GM18861 (cell line): ENCODE data around the gene SIGLEC12.
"Not testable (repeated sequence)": the region's sequence is repeated elsewhere in the genome, so short reads cannot be mapped to it uniquely, and the experiment has no call there.

Source experiments
- ATAC-seq: cut with Tn5 transposase; IDR thresholded peaks from one replicate; pipeline ENCODE4 v1.9.1; 2021; ENCODE audit not compliant: unreplicated experiment

The SIGLEC12 gene

DNA sequence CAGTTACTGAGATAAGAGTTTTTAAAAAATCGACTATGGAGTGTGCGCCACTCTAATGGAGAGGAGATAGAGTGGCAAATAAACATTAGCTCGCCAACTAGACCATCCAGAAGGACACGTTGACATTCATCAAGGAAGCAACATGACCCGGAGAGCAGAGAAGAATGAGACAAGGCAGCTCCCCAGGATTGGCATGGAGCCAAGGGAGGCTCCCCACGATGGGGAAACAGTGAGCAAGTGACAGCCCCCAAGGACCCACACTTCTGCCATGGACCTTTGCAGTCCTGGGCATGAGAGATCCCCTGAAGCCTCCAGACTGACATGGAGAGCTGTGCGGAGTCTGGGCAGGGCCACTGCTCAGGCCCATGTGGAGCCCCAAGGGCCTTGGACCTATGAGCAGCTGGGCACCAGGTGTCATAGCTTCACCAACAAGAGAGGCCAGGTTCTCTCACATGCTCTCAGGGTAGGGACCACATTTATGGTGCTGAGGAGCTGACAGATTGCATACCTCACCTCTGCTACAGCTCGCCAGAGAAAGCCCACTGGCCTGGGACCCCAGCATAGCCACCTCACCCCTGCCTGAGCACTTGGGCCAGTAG lies 23.2 kb upstream of the SIGLEC12 start:
- no peak for ATAC-seq

DNA sequence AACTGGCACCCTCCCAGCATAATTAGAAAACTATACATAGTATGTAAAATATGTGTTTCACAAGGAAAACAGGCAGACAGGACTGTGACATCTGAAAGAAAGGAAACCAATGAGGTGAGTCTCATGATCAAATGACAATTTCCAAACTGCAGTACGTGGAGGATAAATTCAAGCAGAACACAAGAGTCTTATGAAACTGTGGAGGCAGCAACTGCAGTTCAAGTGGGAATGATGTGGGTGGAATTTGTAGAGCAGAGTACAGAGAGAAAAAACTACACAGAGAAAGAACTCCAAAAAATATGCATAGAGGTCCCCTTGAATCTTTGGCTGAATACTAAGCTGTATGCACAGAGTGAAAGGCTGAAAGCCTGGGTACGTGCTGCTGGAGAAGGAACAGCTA lies 20.2 kb upstream of the SIGLEC12 start:
- no peak for ATAC-seq

DNA sequence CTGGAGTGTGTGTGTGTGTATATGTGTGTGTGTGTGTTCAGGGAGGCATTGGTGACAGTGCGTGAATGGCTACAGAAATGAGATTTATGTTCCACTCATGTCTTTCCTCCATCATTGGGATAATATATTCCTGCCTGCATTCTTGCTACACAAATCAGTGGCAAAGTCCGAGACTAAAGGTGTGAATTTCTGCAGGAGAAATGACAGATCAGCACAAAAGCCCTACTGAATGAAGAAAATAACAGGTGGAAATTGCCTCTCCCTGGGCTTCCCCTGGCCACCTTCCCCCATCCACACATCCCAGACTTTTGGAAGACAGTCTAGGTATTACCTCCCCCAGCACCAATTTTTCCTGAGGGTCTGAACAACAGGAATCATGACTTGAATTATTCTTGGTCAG lies 19.8 kb upstream of the SIGLEC12 start:
- no peak for ATAC-seq

DNA sequence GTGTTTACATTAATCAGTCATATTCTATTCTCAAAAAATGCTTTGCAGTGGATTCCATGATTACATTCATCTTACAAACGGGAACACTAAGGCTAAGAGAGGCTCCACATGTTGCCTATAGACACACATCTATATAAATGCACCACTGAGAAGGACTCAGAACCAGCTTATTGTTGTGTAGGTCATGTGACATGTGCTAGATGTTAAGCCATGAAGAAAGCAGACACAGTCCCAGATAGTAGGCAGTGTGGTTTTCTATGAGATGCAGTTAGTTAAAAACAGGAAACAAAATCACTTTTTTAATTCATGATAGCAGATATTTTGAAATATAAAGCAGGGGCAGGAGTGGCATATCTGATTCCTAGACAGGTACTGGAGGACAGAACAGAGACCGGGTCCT lies 19.1 kb upstream of the SIGLEC12 start:
- ATAC-seq = no peak

DNA sequence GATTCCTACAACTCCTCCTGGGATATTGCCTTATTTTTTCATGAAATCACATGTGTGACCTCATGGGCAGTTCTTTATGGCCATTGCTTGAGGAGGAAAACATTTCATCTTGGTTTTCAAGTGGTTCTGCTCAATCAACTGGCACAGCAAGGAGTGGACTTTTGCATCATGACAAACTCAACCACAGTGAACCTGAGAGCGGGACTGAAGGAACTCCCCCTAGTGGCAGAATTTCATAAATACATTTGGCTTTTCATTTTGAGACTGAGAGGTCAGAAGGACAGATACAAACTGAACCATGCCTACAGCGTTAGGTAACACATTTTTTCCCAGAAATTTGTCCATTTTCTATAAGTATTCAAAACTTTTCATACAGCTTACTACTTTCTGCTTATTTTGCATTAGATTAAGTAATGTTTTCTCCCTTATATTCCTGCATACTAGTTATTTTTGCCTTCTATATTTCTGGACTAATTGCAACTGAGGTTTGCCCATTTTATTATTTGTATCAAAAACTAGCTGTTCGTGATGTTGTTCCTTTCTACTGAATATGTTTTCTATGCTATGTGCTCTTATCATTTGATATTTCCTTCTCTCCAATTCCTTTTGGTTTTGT lies 13.4 kb upstream of the SIGLEC12 start:
- no peak for ATAC-seq

DNA sequence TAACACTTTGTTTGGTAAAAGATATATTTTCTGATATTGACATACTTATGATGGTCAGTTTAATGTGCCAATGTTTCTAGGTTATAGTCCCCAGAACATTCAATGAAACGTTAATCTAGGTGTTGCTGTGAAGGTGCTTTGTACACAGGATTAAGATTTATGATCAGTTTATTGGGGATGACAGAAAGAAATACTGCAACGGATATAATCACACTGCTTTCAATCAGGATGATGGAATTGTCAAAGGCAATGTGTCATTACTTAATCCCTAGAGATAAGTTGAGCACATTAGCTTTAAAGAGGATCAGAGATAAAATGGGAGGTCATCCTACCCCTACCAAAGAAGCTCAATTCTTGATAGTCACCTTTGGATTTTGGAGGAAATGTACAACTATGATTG lies 12.4 kb upstream of the SIGLEC12 start:
- ATAC-seq = no peak

DNA sequence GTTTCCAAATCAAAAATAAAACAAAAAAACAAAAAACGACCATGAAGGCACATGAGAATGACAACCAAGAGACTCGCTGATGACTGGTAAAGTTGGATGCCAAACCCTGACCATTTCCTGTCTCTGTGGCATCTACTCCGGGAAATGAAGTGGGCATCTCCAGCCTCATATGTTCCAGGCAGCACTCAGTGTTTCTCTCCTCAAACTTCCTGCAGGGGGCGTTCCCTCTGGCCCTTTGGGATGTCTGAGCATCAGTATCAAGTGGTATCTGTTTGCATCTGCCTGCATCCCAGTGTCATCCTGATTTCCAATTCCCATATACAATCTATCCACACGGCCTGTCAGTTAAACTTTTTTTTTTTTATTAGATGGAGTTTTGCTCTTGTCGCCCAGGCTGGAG lies 9.8 kb upstream of the SIGLEC12 start:
- ATAC-seq = no peak

DNA sequence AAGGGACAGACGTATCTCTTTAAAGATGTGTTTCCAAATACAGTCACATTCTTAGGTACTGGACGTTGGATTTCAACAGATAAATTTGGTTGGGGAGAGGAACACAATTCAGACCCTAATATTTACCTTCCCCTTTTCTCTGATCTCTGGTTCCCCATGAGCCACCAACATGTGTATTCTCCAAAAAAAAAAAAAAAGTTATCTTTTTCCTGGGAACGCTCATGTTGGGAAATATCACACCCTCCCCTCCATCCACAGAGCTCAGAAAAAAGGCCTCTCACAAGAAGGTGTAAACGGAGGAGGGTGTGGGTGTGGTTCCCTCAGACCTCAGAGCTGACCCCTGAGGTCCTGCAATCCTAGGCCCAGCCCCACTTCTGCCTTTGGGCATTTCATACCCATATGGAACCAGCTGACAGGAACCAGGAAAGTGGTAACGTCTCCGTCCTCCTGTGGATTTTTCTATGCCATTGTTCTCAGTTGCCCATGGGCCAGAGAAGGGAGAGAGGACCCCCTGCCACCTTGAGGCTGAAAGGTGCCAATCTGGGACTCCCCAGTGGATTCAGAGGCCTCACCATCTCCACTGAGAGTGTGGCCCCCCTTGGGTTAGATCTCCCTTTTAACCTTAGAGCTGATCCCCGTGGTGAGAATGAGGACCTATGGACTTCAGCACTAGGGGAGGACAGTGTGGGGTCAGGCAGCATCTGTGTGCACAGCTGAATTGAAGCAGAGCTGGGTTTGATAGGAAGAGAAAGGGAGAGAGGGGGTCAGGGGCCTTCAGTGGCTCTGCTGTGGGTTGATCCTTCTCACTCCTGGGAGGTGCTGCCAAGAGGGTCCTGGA lies 8.4 kb upstream of the SIGLEC12 start:
- no peak for ATAC-seq

DNA sequence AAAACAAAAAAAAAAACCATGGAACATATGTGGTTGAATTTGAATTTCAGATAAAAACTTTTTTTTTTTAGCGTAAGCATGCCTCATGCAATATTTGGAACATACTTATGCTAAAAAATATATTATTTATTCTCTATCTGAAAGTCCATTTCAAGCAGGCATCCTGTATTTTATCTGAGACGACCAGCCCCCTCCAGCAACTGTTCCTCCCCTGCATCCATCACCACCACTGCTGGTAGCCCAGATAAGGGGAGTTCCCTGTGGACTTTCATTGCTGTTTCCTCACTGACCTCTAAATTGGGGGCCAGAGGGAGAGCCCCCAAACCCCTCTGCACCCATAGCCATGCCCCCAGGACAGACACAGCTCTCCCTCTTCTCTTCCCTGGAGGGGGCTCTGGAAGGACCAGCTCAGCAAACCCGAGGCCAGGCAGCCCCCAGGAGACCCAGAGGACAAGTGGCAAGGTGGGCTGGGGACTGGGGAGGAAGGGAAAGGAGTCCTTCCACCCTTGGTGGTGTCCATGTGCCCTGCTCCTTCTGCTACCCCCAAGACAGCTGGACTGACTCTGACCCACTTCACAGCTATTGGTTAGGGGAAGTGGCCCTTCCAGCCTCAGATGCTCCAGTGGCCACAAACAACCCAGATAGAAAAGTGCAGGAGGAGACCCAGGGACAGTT lies 6.6 kb upstream of the SIGLEC12 start:
- ATAC-seq = no peak

DNA sequence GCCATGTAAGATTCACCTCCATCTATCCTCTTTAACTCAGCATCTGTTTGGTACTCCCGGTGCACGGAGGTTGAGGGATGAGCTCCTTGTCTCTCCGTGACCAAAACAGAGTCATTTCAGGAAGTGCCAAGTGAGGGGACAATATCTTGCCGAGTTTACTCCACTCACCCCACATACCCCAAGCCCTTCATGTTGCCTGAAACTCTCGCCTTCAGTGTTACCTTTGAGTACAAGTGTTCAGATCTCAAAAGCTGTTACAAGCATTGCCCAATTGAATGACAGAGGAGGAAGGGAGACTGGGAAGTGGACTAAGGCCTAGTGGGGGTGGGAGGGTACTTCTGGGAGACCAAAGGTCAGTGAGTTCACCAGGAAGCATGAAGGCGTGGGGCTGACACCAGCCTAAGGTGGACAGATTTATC lies 6.0 kb upstream of the SIGLEC12 start:
- no peak for ATAC-seq

DNA sequence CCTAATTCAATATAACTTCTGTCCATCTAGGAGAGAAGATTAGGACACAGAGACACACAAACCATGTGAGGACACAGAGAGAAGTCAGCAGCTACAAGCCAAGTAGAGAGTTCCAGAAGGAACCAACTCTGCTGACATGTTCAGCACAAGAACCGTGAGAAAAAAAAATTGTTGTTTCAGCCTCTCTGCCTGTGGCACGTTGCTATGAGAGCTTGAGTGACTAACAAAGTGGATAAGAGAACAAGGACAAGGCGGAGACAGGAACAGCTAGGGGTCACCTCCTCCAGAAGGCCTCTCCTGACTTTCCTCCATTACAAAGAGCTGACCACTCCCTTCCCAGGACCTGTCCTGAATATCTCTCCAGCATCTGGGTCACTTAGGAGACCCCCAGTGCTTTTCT lies 5.6 kb upstream of the SIGLEC12 start:
- no peak for ATAC-seq

DNA sequence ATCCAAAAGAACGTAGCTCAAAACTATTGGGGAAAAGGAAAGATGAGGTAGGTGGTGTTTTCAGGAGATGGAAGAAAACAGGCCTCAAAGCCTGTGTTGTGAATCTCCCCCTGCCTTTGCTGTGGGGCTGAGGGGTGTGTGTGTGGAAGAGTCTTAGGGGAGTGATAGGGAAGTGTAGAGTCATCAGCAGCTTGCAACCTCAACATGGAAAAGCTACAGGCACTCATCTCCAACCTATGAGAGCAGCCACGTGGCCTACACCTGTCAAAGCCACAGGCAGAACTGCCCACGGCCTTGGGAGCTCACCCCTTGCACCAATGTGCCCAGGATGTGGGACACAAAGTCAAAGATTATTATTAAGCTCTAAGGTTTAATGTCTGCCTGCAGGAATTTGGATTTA lies 4.3 kb upstream of the SIGLEC12 start:
- no peak for ATAC-seq

DNA sequence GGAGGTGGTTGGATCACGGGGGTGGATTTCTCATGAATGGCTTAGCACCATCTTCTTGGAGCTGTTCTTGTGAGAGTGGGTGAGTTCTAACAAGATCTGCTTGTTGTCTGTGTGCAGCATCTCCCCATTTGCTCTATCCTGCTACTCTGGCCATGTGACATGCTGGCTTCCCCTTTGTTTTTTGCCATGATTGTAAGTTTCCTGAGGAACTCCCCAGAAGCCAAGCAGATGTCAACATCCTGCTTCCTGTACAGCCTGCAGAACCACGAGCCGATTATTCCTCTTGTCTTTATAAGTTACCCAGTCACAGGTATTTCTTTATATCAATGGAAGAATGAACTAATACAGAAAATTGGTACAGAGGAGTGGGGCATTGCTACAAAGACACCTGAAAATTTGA lies 2.3 kb upstream of the SIGLEC12 start:
- no peak for ATAC-seq

DNA sequence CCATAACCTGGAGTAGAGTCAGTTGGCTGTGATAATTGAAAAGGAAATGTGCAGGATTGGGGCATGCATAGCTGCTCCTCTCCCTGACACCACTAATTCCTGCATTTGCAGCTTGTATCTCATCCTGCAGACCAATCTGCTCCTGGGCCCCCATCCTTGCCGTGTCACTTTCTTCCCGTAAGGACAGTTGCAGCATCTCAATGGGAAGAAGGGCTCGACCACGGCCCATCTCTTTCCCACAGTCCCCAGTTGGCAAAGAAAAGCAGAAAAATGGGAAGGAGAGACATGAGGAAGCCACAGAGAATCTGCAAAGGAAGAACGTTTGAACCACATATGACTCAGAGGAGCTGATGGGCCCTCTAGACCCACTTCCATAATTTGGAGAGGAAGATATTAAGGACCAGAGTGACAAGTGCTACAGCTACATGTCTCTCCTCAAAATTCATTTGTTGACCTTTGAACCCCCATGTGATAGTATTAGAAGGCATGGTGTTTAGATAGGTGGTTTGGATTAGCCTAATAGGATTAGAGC lies 1.8 kb upstream of the SIGLEC12 start:
- ATAC-seq = no peak

DNA sequence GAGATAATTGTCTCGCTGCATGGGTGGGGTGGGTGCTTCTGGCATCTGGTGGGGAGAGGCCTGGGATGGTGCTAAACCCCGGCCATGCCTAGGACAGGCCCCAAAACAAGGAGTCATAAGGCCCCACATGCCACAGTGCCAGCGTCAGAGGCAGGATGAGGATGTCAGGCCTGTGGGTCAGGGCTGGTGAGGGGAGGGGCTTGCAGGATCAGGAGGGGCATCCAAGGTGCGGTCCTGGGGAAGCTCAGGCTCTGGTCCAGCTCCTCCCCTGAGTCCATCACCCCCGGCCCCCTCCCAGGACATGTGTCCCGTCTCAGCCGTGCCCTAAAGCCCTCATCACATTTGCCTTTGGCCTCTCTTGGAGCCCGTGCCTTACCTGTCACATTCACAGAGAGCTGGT lies 669 bp downstream of the SIGLEC12 start:
- not testable (repeated sequence) for ATAC-seq

DNA sequence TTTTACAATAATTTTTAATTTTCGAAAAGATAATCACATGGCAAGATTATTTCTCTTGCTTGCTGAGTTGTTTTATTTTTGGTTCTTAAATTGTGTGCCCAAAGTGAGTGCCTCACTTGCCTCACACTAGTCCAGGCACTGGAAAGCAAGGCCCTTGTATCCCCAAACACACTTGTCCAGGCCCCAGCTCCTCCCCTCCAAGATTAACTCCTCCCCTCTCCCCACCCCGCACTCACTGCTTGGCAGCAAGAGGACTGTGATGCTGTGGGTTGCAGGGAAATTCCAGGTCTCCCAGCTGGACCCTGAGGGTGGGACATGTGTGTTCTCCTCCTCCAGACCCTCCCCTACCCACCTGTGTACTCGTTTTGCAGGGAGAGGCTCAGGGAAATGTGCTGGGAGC lies 3.9 kb downstream of the SIGLEC12 start:
- ATAC-seq = no peak

DNA sequence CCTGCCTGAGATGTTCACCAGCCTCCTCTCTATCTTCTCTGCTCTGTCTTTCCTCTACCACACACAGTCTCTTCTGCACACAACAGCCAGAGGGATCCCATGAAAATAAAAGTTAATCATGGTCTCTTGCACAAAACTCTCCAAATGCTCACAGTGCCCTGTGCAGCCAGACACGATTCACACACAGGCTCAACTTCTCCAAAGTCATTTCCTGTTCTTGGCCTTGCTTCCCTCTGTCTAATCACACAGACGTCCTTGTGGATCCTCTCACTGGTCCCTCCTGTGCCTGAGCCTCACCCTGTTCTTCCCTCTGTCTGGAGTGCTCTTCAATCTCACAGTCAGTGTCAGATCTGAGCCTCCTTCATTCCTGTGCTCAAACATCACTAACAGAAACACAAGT lies 7.8 kb downstream of the SIGLEC12 start:
- no peak for ATAC-seq

DNA sequence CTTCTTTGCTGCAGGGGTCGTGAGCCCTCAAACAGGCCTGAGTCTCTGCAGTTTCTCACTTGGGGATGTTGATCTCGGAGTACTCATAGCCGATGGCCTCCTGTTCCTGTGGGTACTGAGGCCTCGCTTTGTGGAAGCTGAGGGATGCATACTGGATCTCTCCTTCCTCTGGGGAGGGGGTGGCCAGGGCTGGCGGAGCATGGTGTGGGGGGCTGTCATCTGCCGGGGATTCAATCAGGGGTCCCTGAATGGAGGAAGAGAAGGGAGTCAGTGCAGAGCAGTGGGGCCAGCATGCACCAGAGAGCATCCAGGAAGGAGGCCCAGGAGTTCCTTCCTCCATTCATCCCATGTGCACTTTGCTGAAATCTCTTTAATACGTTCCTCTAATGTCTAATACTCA lies 10.0 kb downstream of the SIGLEC12 start:
- ATAC-seq = no peak

DNA sequence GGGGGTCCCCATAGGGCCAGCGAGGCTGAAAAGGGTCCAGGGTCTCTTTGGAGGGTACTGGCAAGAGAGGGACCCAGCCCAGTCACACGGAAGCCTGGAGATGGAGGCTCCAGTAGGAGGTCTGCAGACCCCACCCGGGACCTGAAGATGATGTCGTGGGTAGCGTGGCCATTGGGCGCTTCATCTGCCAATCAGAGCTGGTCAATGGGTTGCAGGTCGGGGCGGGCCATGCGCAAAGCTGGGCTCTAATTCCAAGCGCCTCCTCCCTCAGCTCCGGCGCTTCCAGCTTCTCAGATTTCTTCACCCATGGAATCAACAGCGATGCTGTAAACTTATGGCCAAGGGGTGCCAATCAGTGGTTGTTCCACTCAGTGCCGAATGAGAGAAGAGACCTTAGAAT lies 10.9 kb downstream of the SIGLEC12 start:
- ATAC-seq = no peak

DNA sequence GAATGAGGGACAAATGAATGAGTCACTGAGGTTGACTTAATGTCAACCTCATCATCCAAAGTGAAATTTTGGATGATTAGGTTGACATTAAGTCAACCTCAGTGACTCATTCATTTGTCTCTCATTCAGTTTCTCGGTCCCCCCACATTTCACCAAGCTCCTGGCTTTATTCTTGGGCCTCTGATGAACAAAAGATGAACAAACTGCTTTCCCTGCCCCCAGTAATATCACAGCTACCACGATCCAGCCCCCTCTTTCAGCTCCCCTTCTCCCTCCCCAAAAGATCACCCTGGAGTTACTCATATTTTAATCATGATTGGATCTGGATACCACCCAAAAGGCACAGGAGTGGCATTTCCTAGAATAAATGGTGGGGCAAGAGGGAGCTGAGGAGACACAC lies 12.5 kb downstream of the SIGLEC12 start:
- ATAC-seq = no peak

DNA sequence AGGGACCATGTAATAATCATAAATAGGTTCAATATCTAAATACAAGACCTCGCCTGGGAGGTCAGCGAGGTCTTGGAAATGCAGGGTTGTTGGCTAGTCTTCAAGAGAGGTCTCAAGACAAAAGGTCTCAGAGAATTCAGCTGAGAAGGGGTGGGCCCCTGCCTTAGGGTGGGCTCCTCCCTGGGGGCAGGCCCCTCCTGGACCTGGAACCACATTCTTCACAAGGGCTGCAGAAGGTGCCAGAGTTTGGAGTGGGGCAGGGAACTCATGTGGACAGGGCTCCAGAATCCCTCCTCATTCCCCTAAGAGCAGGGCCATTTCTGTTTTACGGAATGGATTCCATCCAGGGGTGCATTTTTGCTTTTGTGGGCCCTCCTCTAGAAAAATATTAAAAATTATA lies 13.1 kb downstream of the SIGLEC12 start:
- no peak for ATAC-seq
